NCI-H82 treated with DMSO at 0.1 percent for 48 hours (cell line): ENCODE results near the gene PAQR5.
"Not testable (repeated sequence)": the region's sequence is repeated elsewhere in the genome, so short reads cannot be mapped to it uniquely, and the experiment has no call there.

Experiments used
- DNase-seq: peaks from one replicate; lab custom pipeline; 2025; ENCODE audit not compliant: unreplicated experiment; lab: John Stamatoyannopoulos, UW

PAQR5 gene

GRCh38 chr15:69346112-69346511 is 47.4 kb downstream of the PAQR5 start:
- no peak for DNase-seq

- DNase-seq = no peak
These were observed 52.6 kb downstream of the PAQR5 start for GRCh38 chr15:69351333-69351732.

- no peak for DNase-seq
These were observed 53.2 kb downstream of the PAQR5 start for GRCh38 chr15:69351884-69352283.

GRCh38 chr15:69357773-69358771 is 59.4 kb downstream of the PAQR5 start:
- no peak for DNase-seq

- no peak for DNase-seq
These were observed 60.1 kb downstream of the PAQR5 start for GRCh38 chr15:69358850-69359249.

GRCh38 chr15:69359722-69360121 is 61.0 kb downstream of the PAQR5 start:
- no peak for DNase-seq

GRCh38 chr15:69360642-69361041 is 61.9 kb downstream of the PAQR5 start:
- DNase-seq = no peak

GRCh38 chr15:69367236-69367635 is 68.5 kb downstream of the PAQR5 start:
- DNase-seq = no peak

- DNase-seq = no peak
These were observed 70.9 kb downstream of the PAQR5 start for GRCh38 chr15:69369631-69370030.

GRCh38 chr15:69373406-69373805 is 74.7 kb downstream of the PAQR5 start:
- no peak for DNase-seq

GRCh38 chr15:69375151-69375790 is 76.6 kb downstream of the PAQR5 start:
- DNase-seq = no peak

- no peak for DNase-seq
These were observed 78.7 kb downstream of the PAQR5 start for GRCh38 chr15:69377216-69377970.

- no peak for DNase-seq
These were observed 81.5 kb downstream of the PAQR5 start for GRCh38 chr15:69380100-69380725.

GRCh38 chr15:69380726-69381105 is 82.0 kb downstream of the PAQR5 start:
- DNase-seq = no peak

GRCh38 chr15:69382176-69382575 is 83.5 kb downstream of the PAQR5 start:
- DNase-seq = not testable (repeated sequence)

- DNase-seq = not testable (repeated sequence)
These were observed 85.4 kb downstream of the PAQR5 start for GRCh38 chr15:69384066-69384465.

GRCh38 chr15:69384626-69385598 is 86.2 kb downstream of the PAQR5 start:
- no peak for DNase-seq

GRCh38 chr15:69385831-69386230 is 87.1 kb downstream of the PAQR5 start:
- no peak for DNase-seq

GRCh38 chr15:69386284-69386683 is 87.6 kb downstream of the PAQR5 start:
- DNase-seq = no peak

GRCh38 chr15:69388260-69388705 is 89.6 kb downstream of the PAQR5 start:
- no peak for DNase-seq
